GM12873 (cell line): ENCODE measurements around the gene PILRA.

Experiments
- CTCF ChIP-seq: IDR thresholded peaks from 2 replicates; pipeline ENCODE4 v1.5.1; 2012; ENCODE audit warnings: low read depth, mild to moderate bottlenecking, moderate library complexity, low read length, control low read depth; ENCODE audit not compliant: insufficient read depth; ENCODE audit errors: missing control alignments

PILRA gene

GRCh38 chr7:100429637-100430492 is 56.6 kb downstream of the PILRA start, which contains the start of gene MEPCE:
Gene MEPCE (plus strand): TSS chr7:100429831. CDS start chr7:100430019, 188 bp downstream.
- TF ChIP-seq CTCF = no peak

DNA sequence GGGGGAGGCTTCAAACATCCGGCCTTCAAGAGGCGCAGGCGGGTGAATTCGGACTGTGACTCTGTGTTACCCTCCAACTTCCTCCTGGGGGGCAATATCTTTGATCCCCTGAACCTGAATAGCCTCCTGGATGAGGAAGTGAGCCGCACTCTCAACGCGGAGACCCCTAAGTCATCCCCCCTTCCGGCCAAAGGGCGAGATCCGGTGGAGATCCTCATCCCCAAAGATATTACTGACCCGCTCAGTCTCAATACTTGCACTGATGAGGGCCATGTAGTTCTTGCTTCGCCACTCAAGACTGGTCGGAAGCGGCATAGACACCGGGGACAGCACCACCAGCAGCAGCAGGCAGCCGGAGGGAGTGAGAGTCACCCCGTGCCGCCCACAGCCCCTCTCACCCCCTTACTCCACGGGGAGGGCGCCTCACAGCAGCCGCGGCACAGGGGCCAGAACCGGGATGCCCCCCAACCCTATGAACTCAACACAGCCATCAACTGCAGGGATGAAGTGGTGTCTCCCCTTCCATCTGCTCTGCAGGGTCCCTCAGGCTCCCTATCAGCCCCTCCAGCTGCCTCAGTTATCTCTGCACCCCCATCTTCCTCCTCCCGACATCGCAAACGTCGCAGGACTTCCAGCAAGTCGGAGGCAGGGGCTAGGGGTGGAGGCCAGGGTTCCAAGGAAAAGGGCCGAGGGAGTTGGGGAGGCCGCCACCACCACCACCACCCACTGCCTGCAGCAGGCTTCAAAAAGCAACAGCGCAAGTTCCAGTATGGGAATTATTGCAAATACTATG is 57.4 kb downstream of the PILRA start:
- no peak for TF ChIP-seq CTCF

GRCh38 chr7:100431286-100431735 is 58.0 kb downstream of the PILRA start:
- no peak for TF ChIP-seq CTCF

- no peak for TF ChIP-seq CTCF
Observed at GRCh38 chr7:100432053-100432452, 58.8 kb downstream of the PILRA start.

DNA sequence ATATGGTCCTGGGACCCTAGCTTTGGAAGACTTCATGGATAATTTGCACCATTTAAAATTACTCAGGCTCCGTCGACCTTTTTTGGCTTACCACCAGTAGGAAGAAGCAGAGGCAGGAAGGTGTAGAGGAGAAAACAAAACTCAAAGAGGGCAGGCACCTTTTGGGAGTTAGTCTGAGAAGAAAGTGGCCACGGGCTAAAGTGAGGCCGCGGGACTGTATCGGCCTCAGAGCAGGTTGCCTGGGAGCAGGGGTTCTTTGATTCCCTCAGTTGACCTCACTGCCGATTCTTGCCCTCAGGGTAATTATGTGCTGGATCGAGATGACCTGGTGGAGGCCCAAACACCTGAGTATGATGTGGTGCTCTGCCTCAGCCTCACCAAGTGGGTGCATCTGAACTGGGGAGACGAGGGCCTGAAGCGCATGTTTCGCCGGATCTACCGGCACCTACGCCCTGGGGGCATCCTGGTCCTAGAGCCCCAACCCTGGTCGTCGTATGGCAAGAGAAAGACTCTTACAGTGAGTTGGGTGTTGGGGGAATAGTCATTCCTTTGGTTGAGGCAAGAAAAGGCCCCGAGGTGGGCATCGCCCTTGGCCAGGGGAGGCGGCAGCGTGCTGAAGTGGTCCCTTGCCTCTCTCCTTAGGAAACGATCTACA is 59.5 kb downstream of the PILRA start:
- no peak for TF ChIP-seq CTCF

DNA sequence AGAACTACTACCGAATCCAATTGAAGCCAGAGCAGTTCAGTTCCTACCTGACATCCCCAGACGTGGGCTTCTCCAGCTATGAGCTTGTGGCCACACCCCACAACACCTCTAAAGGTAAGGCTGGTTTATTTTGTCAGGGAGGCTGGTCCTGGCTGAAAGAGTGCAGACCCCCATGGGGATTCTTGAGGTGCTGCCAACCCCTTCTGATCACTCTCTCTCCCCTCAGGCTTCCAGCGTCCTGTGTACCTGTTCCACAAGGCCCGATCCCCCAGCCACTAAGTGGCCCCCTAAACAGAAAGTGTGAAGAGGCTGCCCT is 59.9 kb downstream of the PILRA start:
- TF ChIP-seq CTCF = no peak

- TF ChIP-seq CTCF = no peak
Observed at GRCh38 chr7:100433592-100434296, 60.5 kb downstream of the PILRA start.
